ENCODE data around the gene C2orf78.

DNA sequence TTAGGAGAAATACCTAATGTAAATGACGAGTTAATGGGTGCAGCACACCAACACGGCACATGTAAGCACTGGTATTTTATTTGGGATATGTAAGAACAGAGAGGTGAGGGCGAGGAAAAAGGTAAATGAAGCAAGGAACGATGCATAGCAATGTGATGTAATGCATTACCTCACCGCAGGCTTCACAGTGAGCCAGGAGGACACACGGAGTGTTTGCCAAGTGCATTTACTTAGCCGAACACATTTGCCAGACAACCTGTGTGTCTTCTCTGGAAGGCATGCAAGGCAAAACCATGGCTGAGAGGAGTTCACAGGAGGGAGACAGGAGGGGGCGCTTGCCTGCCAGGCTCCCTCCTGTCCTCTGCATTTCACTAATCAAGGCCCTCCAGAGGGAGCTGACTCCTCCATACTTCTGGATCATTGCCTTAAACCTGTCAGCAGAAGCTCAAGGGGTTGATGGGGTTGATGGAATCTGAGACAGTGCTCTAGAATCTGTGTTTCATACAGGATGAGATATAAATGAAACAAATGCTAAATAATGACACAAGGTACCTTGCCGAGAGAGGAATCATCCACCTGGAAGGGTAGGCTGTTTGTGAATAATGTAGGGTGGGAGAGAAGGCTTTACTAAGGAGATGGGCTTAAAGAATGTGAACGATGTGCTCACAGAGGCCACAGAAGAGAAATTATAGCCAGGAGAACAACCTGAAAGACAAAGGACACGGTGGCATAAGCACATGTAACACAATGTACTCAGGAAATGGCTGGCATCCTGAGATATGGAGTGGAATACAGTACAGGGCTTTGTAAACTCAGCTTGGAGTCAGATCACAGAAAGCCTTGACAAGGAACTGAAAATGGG, 37.7 kb upstream of the C2orf78 start:
- TF ChIP-seq, protein P1, sequence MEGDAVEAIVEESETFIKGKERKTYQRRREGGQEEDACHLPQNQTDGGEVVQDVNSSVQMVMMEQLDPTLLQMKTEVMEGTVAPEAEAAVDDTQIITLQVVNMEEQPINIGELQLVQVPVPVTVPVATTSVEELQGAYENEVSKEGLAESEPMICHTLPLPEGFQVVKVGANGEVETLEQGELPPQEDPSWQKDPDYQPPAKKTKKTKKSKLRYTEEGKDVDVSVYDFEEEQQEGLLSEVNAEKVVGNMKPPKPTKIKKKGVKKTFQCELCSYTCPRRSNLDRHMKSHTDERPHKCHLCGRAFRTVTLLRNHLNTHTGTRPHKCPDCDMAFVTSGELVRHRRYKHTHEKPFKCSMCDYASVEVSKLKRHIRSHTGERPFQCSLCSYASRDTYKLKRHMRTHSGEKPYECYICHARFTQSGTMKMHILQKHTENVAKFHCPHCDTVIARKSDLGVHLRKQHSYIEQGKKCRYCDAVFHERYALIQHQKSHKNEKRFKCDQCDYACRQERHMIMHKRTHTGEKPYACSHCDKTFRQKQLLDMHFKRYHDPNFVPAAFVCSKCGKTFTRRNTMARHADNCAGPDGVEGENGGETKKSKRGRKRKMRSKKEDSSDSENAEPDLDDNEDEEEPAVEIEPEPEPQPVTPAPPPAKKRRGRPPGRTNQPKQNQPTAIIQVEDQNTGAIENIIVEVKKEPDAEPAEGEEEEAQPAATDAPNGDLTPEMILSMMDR (IDR thresholded peaks at IDR 0.05; ENCODE audit: insufficient read depth, low read depth, low read length), result no peak
- no peak for TF ChIP-seq EZH2 (IDR thresholded peaks at IDR 0.05; ENCODE audit: insufficient read depth, low read length)
